ENCODE data around the gene PSMC3.

Gene PSMC3

GRCh38 chr11:47393163-47394049, 32.8 kb downstream of the PSMC3 start:
- DNase-seq: no peak

- no peak for DNase-seq
Measured at GRCh38 chr11:47392546-47393162, 33.6 kb downstream of the PSMC3 start.

GRCh38 chr11:47391711-47392432, 34.4 kb downstream of the PSMC3 start:
- DNase-seq: no peak

- no peak for DNase-seq
Measured at GRCh38 chr11:47391077-47391583, 35.1 kb downstream of the PSMC3 start.

GRCh38 chr11:47390422-47390760, 35.8 kb downstream of the PSMC3 start:
- DNase-seq: no peak

GRCh38 chr11:47389577-47390421, 36.4 kb downstream of the PSMC3 start:
- no peak for DNase-seq

- no peak for DNase-seq
Measured at GRCh38 chr11:47388697-47389576, 37.3 kb downstream of the PSMC3 start.

- DNase-seq: no peak
Measured at GRCh38 chr11:47387944-47388696, 38.1 kb downstream of the PSMC3 start.

GRCh38 chr11:47384498-47384897, 41.7 kb downstream of the PSMC3 start:
- no peak for DNase-seq

- no peak for DNase-seq
Measured at GRCh38 chr11:47383071-47383470, 43.2 kb downstream of the PSMC3 start.

GRCh38 chr11:47380078-47380477, 46.2 kb downstream of the PSMC3 start:
- no peak for DNase-seq

- no peak for DNase-seq
Measured at GRCh38 chr11:47379317-47379716, 46.9 kb downstream of the PSMC3 start.

GRCh38 chr11:47378836-47379170, 47.4 kb downstream of the PSMC3 start:
- no peak for DNase-seq

GRCh38 chr11:47378010-47378835, 48.0 kb downstream of the PSMC3 start, which contains the start of gene SPI1:
TSS of gene SPI1 (minus strand) at chr11:47378547. CDS start at chr11:47378353, 194 bp downstream.
- DNase-seq: no peak

- no peak for DNase-seq
Measured at GRCh38 chr11:47377571-47378009, 48.6 kb downstream of the PSMC3 start.

GRCh38 chr11:47376525-47377371, 49.5 kb downstream of the PSMC3 start:
- DNase-seq: no peak

- no peak for DNase-seq
Measured at GRCh38 chr11:47376107-47376524, 50.1 kb downstream of the PSMC3 start.

- no peak for DNase-seq
Measured at GRCh38 chr11:47375546-47376085, 50.6 kb downstream of the PSMC3 start.

GRCh38 chr11:47375020-47375419, 51.2 kb downstream of the PSMC3 start:
- DNase-seq: no peak
